HUDEP-2 (cell line): Measurements from ENCODE around the gene BARX2.

Source experiments
- DNase-seq, 76 experiments: peaks; one replicate each; lab custom pipeline; 2025; ENCODE audit not compliant: unreplicated experiment in 76 of 76; lab: John Stamatoyannopoulos, UW

BARX2 gene

DNA sequence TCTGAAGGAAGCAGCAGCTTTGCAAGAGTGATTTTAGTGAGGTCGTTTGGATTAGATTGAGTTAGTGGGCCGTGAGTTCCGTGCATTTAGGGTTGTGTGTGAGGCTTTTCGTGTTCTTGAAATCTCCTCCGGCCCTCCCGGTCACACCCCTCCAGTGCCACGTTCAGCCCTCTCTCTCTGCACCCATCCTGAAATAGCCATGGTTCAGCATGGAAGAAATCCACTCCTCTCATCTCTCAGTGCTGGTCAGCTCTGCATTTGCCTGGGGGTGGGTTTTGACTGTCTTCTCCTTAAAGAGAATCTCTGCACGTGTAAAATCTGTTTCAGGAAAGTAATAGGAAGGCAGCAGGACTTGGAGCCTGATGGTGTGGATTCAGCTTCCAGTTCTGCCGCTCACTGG is 19.8 kb downstream of the BARX2 start:
- DNase-seq: no peak

DNA sequence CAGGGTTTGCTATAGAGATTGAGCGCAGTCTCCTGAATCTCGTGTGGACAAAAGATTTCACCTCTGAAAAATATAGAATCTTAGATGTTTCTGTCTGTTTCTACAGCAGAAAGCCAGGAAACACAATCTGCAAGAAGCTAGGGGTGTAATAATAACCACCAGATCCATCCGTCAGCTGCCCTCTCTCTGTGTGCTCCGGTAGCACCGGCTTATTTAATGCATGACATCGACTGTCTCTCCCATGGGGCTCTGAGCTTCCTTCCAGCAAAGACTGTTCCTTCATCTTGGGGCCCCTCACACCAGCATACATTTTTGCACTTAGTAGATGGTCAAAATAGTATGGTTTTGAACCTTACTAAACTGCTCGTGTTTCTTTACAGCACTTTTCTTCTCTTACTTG is 20.2 kb downstream of the BARX2 start:
- no peak for DNase-seq

DNA sequence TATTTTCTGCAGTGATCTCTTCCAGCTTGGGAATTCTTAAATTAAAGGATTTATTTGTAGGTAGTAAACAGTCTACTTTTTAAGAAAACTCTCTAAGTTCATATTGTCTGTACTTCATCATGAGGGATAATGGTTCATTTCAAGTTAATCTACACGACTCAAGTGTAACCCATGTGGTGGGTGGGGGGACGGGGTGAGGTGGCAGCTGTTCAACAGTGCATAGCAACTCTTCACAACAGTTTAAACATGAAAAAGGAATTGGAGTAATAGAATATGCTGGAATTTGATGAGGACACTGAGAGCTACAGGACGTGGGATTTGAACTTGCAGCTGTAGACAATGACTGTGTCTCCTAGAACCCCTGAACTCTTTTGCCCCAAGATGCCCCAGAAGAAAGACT is 20.8 kb downstream of the BARX2 start:
- DNase-seq: no peak

DNA sequence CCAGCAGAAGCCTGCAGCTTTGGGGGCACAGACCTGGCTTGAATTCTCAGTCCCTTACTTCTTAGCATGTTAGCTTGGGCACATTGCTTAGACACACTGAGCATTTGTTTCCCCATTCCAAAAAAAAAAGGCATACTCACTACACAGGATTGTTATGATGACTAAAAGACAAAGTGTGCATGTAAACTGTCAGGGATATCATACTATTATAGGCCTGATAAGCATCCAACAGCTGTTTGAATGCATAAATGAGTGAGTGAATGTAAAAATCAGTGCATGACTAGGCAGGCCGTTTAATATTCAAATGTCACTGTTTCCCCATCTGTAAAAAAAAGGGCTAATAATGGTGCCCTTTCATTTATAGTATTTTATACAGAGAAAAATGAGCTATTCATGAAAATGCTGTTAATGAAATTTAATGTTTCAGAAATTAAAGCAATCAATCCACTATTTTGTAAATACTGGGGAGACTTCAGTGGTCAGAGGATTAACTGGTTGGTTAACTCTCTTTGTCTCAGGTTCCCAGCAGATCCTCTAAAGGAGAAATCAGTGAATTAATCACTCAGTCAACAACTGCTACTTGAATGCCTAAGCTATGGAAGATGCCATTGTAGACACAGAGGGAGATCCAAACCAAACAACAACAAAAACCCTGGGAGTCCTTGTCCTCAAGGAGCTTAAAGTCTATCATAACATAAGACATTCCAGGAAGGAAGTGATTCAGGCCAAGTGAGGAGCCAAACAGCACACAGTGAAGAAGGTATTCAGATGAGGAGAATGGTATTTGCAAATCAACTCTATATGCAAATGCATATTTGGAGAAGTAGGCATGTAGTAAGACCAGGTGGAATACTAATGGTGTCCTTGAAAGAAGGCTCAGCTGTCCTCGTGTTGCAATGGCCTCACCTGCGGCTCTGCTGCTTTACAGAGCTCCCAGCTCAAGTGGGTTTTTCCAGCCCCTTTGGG is 26.8 kb downstream of the BARX2 start:
- DNase-seq: no peak

DNA sequence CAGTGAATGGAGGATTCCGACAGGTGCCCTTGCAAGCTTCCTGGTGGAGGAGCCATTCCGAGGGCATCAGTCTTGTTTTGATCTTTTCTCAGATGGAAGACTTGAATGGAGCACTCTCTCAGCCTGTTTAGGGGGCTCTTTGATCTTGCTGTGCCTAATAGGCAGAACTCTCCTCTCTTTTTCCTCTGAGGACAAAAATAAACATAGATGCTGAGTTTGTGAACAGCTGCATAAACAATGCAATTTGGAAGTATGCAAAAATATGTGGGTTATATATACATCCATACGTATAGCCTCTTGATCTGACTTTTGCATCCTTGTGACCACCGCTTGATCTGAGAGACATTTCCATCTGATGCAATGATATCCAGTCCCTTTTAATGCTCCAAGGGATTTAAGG is 29.1 kb downstream of the BARX2 start:
- no peak for DNase-seq

DNA sequence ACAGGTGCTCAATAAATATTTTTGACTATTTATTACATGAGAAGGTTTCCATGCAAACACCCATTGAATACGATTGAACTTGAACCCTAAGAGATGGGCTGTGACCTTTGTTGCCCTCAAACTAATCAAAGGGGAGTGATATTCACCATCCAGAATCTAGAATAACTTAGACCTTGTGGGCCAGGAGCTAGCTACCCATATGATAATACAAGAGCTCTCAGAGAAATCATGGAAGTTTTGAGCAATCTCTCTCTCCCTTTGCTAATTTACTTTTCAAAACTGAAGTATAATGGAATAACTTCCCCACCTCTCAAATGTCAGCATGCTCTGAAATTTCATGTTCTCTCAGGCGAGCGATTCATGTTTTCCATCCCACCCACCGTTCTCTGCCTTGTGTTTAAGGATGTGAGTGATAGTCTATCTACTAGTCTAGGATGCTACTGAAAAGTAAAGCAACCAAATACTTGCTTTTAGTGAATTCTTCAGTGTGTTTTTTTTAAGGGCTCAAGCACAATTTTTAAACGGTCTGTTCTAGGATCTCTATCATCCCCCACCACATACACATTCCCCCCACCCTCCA is 33.3 kb downstream of the BARX2 start:
- DNase-seq: no peak

DNA sequence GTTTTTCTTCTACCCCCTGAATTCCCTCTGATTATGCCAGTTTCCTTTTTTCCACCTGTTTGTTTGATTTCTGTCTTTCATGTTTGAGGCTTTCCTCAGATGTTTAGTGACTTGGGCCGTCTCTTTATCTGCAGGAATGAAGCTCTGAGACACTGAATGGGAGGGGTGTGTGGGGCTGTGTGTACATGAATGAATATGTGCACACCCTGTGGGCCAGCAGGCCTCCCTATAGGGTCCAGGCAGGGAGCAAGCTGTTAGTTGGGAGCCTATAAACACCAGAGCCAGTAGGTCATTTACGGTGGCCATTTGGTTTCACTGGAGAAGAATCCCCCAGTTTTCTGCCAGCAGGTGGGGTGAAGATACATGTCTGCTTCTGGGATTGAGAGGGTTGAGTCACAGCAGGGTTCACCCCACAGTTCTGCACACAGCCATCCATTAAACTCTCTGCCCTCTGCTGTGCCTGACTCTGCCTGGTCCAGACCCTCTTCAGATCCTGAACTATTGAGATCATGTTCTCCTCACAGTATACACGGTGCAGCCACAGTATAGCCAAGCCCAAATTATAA is 34.8 kb downstream of the BARX2 start:
- DNase-seq: no peak

DNA sequence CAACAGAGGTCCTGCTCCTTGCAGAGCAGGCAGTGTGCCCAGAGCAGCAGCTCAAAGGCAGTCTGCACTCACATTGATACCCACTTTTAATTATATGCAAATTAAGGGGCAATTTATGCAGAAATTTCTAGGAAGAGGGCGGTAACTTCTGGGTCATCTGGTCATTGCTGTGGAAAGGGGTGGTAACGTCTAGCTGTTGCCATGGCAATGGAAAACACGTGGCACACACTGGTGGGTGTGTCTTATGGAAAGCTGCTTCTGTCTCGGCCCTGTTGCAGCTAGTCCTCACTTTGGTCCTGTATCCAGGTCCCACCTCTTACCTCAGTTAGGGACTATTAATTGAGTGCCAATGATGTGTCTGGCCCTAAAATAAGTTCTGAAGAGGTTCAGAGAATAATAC is 36.8 kb downstream of the BARX2 start:
- no peak for DNase-seq

DNA sequence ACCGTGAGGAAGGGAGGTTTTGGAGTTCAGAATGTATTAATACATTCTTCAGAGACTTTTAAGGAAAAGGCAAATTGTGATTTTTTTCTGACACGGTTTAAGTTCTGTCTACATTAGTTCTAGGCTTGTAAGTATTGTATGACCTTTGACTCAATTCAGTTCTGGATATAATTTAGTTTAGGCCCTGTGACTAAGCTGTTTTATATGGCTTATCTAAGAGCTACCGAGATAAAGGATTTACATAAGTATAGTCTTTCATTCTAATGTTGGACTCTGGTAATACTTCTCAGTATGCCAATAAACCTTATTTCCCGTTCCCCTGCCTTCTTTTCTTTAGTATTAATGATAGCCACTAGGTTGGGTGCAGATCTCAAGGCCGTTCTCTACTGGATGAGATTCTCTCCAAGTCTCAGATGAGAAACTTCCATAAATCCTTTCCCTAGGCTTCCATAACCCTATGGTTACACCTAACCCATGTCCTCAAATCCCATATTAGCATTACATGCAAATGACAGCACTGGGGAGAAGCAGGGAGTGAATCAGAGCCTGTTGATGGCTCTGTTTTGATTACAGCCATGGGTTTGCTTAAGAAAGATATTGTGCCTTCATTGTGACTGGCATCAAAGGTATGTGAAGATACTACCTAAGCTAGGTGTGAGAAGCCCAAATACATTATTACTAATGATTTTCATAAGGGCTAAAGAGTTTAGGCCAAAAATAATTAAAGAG is 38.7 kb downstream of the BARX2 start:
- no peak for DNase-seq

DNA sequence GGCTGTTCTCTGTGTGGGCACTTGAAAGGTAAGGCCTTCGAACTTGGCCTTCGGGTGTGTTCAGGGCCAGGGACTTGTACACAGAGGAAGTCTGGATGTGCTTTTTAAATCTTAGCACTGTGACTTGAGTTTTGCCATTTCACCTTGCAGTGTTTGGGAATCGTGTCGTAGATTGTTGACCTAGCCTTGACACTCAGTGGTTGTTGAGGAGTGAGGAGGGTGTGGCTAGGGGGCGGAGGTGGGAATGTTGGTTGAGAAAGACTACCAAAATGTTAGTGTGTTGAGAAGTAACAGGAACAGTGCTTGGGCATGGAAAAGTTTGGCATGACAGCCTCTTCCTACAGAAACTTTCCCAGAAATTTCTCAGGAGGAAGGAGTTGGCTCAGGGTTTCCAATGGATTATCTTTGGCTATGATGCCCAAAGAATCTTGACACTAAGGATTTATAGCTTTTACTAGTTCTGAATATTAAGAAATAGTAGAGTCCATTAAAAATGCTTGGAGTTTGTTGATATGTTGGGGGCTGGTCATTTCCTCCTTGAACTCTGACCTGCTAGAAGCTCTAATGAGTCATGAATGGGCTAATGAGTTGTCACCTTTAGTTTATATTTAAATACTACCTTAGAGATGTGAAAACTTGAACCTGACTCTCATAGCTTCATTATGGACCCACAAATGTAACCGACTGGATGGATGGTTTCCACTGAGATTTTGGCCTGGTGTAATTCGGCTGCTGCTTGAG is 40.6 kb downstream of the BARX2 start:
- DNase-seq: no peak

DNA sequence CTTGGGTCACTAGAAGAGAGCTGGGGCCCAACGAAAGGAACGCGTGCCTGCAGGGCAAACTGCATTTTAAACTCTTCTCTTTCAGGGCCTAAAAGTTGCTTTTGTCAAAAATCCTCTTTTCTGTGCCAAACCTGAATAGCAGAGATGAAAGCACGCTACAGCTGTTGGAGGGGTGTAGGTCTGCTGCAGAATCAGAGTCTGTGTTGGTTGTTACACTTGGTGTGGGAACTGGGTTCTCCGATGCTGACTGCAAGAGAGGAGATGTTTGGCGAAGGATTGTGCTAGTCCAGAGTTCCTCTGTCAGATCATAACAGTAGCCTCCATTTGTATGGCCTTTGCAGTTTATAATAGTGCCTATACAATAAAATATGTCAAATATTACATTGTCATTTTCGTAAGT is 41.8 kb downstream of the BARX2 start:
- DNase-seq: no peak

DNA sequence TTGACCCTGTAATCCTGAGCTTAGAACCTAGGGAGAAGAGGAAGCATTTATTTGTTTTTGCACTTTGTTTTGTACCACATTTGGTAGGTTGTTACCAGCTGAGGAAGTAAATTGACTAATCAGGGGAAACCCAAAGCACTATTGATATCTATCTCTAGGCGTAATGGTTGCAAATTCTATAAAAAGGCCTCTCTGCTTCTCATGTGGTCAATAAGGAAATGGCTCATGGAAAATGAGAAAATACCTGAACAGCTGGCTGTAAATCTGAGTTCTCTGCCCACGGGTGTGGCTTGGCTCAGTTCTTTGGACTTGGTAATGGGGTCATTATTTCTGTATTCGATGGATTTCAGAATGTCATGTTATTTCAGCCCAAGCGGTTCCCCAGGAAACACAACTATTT is 42.4 kb downstream of the BARX2 start:
- no peak for DNase-seq

DNA sequence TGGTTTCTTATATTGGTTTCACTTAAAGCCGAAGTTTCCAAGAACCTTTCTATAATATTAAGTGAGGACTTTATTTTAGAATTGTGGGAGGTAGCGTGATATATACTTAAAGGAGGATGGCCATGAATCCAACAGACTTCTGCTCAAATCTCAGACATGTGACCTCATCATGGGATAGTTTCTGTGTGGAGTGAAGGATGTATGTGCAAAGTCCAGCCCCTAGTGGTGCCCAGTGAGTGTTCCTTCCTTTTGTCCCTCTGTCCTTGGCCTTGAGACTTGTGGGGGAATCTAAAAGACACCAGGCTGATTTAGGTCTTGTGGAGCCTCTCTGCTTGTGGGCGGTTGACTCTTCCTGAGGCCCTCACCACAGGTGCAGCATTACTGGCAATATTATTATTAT is 43.7 kb downstream of the BARX2 start:
- no peak for DNase-seq

DNA sequence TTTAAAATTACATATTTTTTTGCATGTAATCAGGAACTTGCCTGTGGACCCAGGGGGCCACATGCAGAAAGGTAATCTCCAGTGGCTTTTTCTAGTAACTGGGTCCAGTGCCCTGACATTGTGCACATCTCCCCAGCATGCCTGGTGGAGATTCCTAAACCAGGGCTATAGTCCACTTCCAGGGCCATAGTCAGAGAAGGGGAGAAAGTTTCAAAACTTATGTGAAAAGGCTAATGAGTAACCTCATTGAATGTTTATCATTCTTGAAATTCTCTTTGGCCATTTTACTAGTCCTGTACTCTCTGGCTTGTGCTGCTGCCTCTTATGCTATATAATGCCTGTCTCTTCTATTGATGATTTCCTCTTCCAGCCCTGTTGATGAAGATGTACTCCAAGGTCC is 47.8 kb downstream of the BARX2 start:
- DNase-seq: no peak

DNA sequence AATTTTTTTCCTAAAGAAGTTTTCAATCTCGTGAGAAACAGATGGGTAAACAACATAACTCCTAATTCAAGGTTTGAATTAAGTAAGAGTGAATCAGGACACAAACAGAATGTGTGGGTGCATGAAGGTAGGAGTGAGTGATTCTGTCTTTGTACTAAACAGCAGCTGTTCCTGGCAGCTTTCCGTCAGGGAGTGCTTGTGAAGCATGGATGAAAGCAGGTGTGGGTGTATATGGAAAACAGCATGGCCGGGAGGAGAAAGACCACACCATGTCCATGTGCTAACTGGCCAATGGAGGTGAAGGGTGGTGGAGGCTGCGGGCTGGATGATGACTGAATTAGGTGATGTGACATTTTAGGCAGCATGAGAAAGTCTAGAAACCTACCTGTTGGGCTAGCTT is 49.6 kb downstream of the BARX2 start:
- DNase-seq: no peak

DNA sequence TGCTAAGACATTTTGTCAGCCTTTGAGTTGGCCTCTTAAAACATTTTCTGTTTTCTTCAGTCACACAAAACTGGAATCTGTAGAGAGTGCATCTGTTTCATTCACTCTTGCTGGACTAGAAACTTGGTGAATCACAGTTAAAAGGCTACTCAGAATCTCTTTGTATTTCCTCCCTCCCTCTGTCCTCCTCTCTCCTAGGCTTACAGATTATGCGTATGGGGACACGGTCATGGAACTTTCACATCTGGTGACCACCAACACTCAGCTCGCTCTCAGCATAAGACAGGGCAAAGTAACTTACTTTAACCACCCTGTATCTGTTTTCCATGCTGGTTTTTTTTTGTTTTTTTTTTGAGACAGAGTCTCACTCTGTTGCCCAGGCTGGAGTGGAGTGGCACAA is 50.4 kb downstream of the BARX2 start:
- no peak for DNase-seq

DNA sequence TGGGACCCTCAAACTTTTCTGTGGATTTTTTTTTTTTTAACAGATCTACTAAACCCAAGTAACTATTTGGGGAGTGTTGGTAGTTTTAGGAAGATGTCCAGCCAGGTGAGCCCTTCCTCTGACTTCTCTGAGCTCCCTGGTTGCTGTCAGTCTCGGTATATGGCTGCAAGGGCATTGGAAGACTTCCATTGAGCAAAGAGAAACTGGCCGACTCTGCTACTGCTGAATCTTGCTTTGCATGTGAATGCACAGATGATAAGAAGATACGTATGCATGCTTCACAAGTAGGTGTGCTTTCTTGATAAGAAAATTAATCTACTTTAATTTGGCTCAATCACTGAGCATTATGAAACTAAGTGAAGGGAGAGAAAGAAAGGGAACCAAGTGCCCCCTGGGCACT is 51.1 kb downstream of the BARX2 start:
- no peak for DNase-seq

DNA sequence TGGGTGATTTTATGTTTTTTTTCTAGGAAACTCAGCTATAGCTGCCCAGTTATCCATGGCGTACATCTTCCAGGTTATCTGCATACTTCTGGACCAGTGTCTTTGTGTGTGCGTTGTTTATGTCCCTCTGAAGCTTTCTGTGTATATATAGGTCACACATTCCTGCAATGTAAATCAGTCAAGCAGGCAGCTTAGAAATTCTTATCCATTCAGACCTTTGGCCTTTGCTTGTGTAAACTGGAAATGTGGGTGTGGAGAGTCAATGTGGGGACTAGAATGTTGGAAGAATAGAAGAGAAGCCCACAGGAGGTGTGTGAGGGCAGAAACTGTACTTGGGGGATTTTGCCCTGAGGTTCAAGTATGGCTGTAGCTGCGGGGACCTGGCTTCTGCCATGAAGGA is 51.7 kb downstream of the BARX2 start:
- no peak for DNase-seq

DNA sequence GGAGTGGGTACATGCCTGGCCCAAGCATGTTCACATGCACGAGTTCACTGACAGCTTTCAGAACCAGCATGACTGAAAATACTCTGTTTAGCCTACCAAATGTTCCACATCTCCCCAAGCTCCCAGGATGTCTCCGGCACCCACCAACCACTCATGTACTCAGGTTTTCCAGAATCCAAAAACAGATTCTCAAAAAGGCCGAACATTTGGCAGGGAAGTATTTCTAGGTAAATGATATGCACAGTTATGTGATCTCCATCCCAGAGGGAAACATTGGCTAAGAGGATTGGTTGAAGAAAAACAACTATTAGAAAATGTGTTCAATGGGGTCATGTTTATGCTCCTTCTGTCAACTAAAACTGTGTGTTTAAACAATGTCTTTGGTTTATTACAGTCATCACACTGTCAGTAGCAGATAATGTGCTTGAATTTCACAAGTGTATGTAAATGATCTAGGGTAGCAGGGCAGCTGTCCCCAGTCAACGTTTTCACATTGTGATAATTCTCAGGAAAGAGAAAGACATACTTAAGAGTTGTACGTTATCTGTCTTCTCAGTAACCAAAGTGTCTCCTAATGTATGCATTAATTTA is 52.3 kb downstream of the BARX2 start:
- no peak for DNase-seq

DNA sequence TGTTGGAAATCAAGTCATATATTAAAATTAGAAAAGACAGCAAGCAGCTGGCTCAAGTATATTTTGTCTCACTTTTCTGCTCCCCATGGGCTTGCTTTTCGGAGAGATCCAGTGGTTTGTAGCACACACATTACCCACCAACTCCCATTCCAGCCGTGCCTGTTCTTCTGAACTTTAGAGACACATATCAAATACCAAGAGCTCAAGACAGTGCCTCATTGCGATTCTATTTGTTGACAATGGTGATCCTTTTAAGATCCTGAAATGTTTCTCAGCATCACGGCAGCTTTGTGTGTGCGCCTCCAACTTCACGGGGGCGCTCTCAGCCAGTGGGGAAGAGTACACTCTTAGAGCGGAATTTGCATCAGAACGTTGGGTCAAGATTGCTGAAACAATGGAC is 52.9 kb downstream of the BARX2 start:
- DNase-seq: no peak
